GM18505 (cell line): ENCODE results near the gene CNOT4.
"Not testable (repeated sequence)": the region's sequence is repeated elsewhere in the genome, so short reads cannot be mapped to it uniquely, and the experiment has no call there.

Source experiments
- ATAC-seq: cut with Tn5 transposase; IDR thresholded peaks from one replicate; pipeline ENCODE4 v1.9.1; 2021; ENCODE audit not compliant: unreplicated experiment
- POLR2A ChIP-seq: IDR thresholded peaks from 4 replicates; pipeline ENCODE4 v1.6.1; 2011; ENCODE audit warnings: borderline replicate concordance; ENCODE audit not compliant: insufficient read depth, insufficient read length; ENCODE audit errors: extremely low read depth

The CNOT4 gene

DNA sequence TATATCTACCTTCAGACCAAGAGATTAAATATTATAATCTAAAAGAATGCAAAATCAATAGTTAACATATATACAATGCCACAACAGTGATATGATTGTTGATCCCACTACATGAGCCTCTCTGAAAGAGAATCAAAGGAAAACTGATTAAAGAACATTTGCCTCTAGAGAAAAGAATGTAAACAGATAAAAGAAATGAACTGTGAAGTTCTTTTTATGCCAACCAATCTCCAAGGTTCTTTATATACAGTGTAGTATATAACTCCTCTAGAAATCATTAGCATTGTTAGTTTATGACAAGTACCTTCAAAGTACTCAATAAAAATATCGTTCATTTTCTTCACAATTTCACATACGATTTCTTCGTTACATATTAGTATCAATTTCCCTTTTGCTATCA, 20.1 kb downstream of the CNOT4 start:
- no peak for ATAC-seq
- no peak for TF ChIP-seq POLR2A

DNA sequence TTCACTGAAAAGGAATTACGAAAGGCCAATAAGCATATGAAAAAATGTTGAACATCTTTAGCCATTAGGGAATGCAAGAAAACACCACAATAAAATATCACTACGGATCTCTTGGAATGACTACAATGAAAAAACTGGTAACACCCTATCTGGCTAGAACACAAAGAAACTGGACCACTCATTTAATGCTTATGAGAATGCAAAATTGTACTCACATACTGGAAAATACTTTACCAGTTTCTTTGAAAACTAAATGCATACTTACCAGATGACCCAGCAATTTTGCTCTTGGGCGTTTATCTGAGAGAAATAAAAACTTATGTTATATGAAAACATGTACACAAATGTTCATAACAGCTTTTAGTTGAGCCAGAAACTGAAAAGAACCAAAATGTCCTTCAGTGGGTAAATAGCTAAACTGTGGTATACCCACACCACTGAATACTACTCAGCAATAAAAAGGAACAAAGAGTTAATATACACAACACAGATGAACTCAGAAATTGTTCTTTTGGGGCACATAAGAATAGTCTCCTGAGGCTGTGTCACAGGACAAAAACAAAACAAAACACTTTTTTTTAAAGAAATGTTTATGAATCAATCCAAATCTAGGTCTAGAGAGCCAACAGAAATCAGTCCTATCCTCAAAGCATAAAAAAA, 23.5 kb downstream of the CNOT4 start:
- no peak for TF ChIP-seq POLR2A

DNA sequence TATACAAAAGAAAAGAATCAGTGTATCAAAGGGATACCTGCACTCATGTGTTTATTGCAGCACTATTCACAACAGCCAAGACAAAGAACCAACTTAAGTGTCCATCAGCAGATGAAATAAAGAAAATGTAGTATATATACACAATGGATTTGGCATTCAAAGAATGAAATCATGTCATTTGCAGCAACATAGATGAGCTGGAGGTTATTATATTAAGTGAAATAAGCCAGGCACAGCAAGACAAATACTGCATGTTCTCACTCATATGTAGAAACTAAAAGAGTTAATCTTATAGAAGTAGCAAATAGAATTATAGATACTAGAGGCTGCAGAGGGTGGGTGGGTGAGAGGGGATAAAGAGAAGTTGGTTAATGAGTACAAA, 28.3 kb downstream of the CNOT4 start:
- no peak for ATAC-seq
- no peak for TF ChIP-seq POLR2A

More for the DNA sequence above, 23.5 kb downstream of the CNOT4 start:
- no peak for ATAC-seq

- TF ChIP-seq POLR2A, result no peak
- ATAC-seq, result no peak
Measured at GRCh38 chr7:135480966-135481597, 28.8 kb downstream of the CNOT4 start.

DNA sequence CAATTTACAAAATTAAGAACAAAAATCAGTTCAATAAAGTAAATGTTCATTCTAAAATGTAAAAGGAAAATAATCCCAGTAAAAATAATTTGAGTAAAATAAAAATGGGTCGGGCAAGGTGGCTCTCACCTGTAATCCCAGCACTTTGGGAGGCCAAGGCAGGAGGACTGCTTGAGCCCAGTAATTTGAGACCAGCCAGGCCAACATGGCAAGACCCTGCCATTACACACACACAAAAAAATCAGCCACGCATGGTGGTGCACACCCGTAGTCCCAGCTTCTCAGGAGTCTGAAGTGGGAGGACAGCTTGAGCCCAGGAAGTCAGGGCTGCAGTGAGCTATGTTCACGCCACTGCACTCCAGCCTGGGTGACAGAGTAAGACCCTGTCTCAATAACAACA, 34.4 kb downstream of the CNOT4 start:
- ATAC-seq, result no peak
- TF ChIP-seq POLR2A, result no peak

GRCh38 chr7:135469705-135470104, 40.2 kb downstream of the CNOT4 start:
- not testable (repeated sequence) for ATAC-seq

- TF ChIP-seq POLR2A, result no peak
- ATAC-seq, result no peak
Measured at GRCh38 chr7:135467207-135467711, 42.6 kb downstream of the CNOT4 start.

DNA sequence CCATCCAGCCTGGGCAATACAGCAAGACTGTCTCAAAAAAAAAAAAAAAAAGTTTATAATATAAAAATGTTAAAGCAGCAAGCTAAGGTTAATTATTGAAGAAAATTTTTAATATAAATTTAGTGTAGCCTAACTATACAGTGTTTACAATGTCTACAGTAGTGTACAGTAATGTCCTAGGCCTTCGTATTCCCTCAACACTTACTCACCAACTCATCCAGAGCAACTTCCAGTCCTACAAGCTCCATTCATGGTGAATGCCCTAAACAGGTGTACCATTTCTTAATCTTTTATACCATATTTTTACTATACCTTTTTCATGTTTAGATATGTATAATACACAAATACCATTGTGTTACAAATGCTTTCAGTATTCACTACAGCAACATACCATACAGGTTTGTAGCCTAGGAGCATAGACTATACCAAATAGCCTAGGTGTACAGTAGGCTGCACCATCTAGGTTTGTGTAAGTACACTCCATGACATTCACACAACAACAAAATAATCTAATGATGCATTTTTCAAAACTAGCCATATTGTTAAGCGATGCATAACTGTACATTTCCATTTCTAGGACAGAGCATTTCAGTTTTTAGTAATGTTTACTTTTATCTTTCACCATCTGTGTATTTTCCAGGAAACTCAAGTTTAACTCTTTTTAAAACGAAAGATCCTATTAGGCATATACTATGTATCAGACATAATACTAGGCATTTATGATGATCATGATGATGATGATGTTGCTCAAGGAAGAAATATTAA, 43.3 kb downstream of the CNOT4 start:
- no peak for ATAC-seq
- no peak for TF ChIP-seq POLR2A

DNA sequence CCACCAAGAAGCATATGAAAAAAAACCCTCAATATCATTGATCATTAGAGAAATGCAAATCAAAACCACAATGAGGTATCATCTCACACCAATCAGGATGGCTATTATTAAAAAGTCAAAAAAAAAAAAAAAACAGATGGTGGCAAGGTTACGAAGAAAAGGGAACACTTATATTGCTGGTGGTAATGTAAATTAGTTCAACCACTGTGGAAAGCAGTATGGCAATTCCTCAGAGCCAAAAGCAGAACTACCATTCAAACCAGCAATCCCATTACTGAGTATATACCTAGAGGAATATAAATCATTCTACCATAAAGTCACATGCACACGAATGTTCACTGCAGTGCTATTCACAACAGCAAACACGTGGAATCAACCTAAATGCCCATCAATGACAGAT, 46.0 kb downstream of the CNOT4 start:
- TF ChIP-seq POLR2A, result no peak
- ATAC-seq, result no peak

- ATAC-seq, result no peak
- TF ChIP-seq POLR2A, result no peak
Measured at GRCh38 chr7:135459951-135460567, 49.8 kb downstream of the CNOT4 start.

GRCh38 chr7:135459076-135459475, 50.8 kb downstream of the CNOT4 start:
- ATAC-seq, result no peak
- no peak for TF ChIP-seq POLR2A

- no peak for ATAC-seq
- TF ChIP-seq POLR2A, result no peak
Measured at GRCh38 chr7:135454060-135454459, 55.8 kb downstream of the CNOT4 start.

DNA sequence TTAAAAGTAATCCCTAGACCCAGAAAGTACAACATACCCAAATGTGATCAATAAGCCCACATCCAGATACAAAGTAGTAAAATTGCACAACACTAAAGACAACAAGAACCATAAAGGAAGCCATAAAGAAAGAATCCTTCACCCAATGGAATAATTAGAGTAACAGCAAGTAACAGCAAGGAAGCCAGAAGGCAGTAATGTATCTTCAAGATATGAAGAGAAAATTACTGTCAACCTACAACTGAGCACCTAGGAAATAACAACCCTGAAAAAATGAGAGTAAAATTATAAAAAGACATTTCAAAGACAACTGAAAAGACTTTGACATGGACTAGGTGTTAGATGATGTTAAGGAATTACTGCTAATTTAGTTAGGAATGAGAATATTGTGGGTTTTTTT, 60.5 kb downstream of the CNOT4 start:
- TF ChIP-seq POLR2A, result no peak
- ATAC-seq, result no peak
